GM12872 (cell line): ENCODE measurements around the gene AK8.

Source experiments
- CTCF ChIP-seq: IDR thresholded peaks from 3 replicates; pipeline ENCODE4 v1.5.1; 2011; ENCODE audit warnings: low read depth, mild to moderate bottlenecking, low read length, moderate library complexity; ENCODE audit not compliant: insufficient read depth

AK8 gene

GRCh38 chr9:132729235-132729890 is 148.7 kb downstream of the AK8 start:
- TF ChIP-seq CTCF: no peak

GRCh38 chr9:132728497-132728896 is 149.6 kb downstream of the AK8 start:
- TF ChIP-seq CTCF: no peak

- TF ChIP-seq CTCF: no peak
Observed at GRCh38 chr9:132728071-132728470, 150.0 kb downstream of the AK8 start.

GRCh38 chr9:132726576-132727130 is 151.4 kb downstream of the AK8 start:
- TF ChIP-seq CTCF: no peak

- TF ChIP-seq CTCF: no peak
Observed at GRCh38 chr9:132725306-132725705, 152.8 kb downstream of the AK8 start.

GRCh38 chr9:132723809-132724208 is 154.3 kb downstream of the AK8 start:
- no peak for TF ChIP-seq CTCF

- no peak for TF ChIP-seq CTCF
Observed at GRCh38 chr9:132722564-132723065, 155.5 kb downstream of the AK8 start.
